Thoracic aorta (tissue), 2 donors: ENCODE results near the gene TMEM238L. TPM values are rescaled to one million over a fixed set of nuclear protein-coding genes. Genes with fewer than 3 reads are reported as not detected.

Experiments used
- ATAC-seq: fragments of 150-250 bp; one replicate; pipeline ENCODE4 v1.8.0; 2017; ENCODE audit warnings: low read depth; ENCODE audit not compliant: insufficient number of reproducible peaks, low FRiP score
- DNase-seq: peaks from one replicate; pipeline ENCODE4 v3.0.0-alpha.2; 2020; ENCODE audit warnings: low spot score
- H3K27ac ChIP-seq, 2 donors: fragments of 200-600 bp; sonication (generic); 1 replicate in 1 of 2; 2 replicates in 1 of 2; pipeline ENCODE4 v1.5.1; 2016; ENCODE audit warnings: mild to moderate bottlenecking in 2 of 2, moderate library complexity in 2 of 2
- H3K27me3 ChIP-seq: fragments of 200-600 bp; sonication (generic); replicated peaks from 2 replicates; pipeline ENCODE4 v1.6.0; 2016; ENCODE audit warnings: mild to moderate bottlenecking; ENCODE audit not compliant: insufficient read depth
- H3K36me3 ChIP-seq: fragments of 200-600 bp; sonication (generic); one replicate; pipeline ENCODE4 v1.5.1; 2016
- H3K4me1 ChIP-seq, 2 donors: fragments of 200-600 bp; sonication (generic); 1 replicate in 1 of 2; 2 replicates in 1 of 2; pipeline versions ENCODE4 v1.5.1 to v1.6.0; 2016; ENCODE audit warnings: low read depth in 2 of 2, mild to moderate bottlenecking in 1 of 2; ENCODE audit not compliant: control insufficient read depth in 1 of 2
- H3K4me3 ChIP-seq: fragments of 200-600 bp; sonication (generic); 2 replicates; pipeline ENCODE4 v1.5.1; 2016; ENCODE audit warnings: mild to moderate bottlenecking
- H3K9me3 ChIP-seq: fragments of 200-600 bp; sonication (generic); 2 replicates; pipeline ENCODE4 v1.5.1; 2016
- total RNA-seq, 2 donors: library from RNA; depleted of rRNA; stranded (reverse); fragments of >200 nt; gene quantifications; one replicate each; pipeline versions ENCODE4 v1.1.0 to v1.2.3, GENCODE V29; 2016
- TF ChIP-seq, protein P1 (sequence below): fragments of 200-600 bp; sonication (generic); IDR thresholded peaks from one replicate; pipeline ENCODE4 v1.5.1; 2019; ENCODE audit warnings: antibody characterized with exemption

The TMEM238L gene
- total RNA-seq, 2 donors from 2014 or later: not detected

DNA sequence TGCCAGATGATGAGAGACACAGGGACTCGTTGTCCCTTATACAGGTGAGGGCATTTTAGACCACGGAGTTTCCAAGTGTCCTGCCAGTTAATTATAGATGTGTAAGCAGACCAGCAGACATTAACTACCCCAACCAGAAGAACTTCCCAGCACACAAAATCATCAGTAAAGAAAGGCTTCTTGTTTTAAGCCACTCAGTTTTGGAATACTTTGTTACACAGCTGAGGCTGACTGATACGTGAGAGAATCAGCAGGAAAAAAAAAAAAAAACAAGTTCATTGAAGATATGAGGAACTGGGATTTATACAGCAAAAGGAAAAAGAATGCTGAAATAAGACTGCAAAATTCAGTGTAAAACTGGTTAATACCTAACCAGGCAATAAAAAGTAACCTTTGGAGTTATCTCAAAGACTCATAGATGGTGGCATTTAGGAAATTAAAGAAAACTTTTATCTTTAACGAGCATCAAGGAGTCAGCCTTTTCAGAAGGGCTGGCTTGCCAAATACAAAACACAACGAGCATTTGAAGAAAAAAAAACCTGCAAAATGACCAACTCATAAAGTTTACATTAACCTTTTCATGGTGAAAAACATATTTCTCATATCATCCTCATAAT, 28.1 kb downstream of the TMEM238L start:
- no peaks in the 10 kb centered on the region for H3K36me3 ChIP-seq
- no peaks in the 10 kb centered on the region for H3K27me3 ChIP-seq
- H3K9me3 ChIP-seq: peaks cover 5% of the 10 kb centered on the region
- H3K4me3 ChIP-seq: no peak overlapping the region
- H3K27ac ChIP-seq: no peak overlapping the region
- ATAC-seq (no peak), DNase-seq (no peak)
- no peaks in the 10 kb centered on the region for H3K4me1 ChIP-seq
- TF ChIP-seq, protein P1, sequence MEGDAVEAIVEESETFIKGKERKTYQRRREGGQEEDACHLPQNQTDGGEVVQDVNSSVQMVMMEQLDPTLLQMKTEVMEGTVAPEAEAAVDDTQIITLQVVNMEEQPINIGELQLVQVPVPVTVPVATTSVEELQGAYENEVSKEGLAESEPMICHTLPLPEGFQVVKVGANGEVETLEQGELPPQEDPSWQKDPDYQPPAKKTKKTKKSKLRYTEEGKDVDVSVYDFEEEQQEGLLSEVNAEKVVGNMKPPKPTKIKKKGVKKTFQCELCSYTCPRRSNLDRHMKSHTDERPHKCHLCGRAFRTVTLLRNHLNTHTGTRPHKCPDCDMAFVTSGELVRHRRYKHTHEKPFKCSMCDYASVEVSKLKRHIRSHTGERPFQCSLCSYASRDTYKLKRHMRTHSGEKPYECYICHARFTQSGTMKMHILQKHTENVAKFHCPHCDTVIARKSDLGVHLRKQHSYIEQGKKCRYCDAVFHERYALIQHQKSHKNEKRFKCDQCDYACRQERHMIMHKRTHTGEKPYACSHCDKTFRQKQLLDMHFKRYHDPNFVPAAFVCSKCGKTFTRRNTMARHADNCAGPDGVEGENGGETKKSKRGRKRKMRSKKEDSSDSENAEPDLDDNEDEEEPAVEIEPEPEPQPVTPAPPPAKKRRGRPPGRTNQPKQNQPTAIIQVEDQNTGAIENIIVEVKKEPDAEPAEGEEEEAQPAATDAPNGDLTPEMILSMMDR: no peak

DNA sequence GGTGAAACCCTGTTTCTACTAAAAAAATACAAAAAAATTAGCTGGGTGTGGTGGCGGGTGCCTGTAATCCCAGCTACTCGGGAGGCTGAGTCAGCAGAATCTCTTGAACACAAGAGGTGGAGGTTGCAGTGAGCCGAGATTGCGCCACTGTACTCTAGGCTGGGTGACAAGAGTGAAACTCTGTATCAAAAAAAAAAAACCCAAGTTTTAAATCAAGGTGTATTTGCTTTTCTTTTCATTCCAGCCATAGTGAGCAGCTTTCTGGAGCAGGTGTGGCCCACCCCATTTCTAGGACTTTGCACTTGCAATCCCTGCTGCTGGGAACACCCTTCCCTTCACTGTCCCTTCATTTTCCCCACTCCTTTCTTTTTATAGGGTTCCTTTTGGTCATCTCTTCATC, 28.8 kb downstream of the TMEM238L start:
- Histone ChIP-seq H3K9me3 (peaks cover 5% of the 10 kb centered on the region), H3K27me3 (no peaks in the 10 kb centered on the region), H3K4me3 (no peak overlapping the region), H3K4me1 (no peaks in the 10 kb centered on the region), H3K27ac (no peak overlapping the region), H3K36me3 (no peaks in the 10 kb centered on the region)
- DNase-seq (no peak), ATAC-seq (no peak)
- TF ChIP-seq, protein P1: no peak

DNA sequence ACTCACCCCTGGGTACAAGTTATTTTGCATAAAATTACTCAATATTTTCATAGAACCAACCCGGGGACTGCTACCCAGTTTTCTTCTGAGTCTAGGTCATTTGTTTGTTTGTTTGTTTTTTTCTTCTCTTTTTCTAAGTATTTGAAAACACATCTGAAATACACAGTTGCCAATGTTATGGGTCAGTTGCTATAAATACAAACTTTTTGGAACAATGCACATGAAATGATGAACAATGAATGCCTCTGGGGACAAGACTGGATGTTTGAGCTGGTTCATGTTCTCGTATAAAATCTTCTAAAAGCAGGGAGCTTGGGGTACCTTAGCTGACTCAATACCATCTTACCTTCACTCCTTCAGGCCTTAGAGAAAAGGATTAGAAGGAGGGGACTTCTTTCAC, 30.5 kb downstream of the TMEM238L start:
- H3K27me3 ChIP-seq: no peaks in the 10 kb centered on the region
- ATAC-seq: no peak
- TF ChIP-seq, protein P1: no peak
- peaks cover 5% of the 10 kb centered on the region for H3K9me3 ChIP-seq
- no peaks in the 10 kb centered on the region for H3K4me1 ChIP-seq
- H3K4me3 ChIP-seq: no peak overlapping the region
- DNase-seq: no peak
- H3K27ac ChIP-seq: no peak overlapping the region
- no peaks in the 10 kb centered on the region for H3K36me3 ChIP-seq

DNA sequence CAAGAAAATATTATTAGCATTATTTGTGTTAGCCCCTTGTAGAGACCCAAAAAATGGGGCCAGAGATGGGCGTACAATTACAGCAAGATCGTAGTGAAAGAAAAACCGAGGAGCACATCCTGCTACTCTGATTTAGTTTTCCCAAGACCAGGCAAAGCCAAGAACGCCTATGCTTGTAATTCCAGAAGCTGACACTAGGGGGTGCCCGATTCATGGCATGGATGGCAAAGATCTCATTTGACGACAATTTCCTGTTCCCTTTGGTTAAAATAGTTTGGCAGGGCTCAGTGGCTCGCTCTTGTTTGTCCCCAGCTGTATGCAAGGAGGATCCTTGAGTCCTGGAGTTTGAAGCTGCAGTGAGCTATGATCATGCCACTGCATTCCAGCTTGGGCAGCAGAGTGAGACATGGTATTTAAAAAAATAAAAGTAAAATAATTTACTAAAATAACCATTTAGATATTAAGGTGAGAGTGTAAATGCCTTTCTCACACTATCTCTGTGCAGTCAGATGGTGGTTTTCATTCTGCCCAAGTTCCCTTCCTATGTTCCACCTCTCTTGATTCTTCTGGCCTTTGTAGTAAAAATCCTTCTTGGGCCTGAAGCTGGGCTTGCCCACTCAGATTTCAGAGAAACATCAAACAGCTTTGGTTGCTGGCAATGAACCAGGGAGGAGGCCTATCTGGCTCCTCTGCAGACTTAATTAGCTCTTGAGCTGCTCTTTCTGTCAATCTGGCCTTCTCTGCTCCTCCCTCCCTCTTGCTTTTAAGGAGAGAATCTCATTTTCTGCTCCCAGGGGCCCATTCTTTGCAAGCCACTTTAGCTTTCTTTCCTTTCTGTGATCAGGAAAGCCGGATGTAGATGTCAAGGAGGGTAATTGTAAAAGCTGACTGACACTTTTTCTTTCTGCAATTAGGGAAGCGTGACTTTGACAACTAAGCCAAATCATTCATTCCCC, 31.2 kb downstream of the TMEM238L start:
- Histone ChIP-seq H3K27ac (no peak overlapping the region), H3K36me3 (no peaks in the 10 kb centered on the region), H3K27me3 (no peaks in the 10 kb centered on the region), H3K9me3 (peaks cover 5% of the 10 kb centered on the region), H3K4me1 (no peaks in the 10 kb centered on the region), H3K4me3 (no peak overlapping the region)
- ATAC-seq (no peak), DNase-seq (no peak)
- TF ChIP-seq, protein P1: peak; percentile 25

DNA sequence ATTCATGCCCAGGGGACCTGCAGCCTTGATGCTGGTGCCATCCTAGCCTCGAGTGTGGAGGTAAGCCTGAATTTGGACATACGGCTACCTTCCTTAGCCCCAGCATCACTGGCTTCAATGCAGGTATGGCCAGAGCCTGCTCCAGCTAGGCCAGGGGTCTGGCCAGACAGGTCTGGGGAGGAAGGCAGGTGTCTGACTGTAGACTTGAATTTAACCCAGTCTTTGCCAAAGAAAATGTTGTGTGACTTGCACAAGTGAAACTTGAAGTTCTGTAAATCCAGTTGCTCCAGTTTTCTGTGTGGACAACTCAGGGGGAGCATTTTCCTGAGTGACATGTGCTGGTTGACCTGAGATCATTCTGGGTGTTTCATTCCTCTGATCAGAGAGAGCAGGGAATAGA, 32.8 kb downstream of the TMEM238L start:
- Histone ChIP-seq H3K27ac (no peak overlapping the region), H3K9me3 (peaks cover 5% of the 10 kb centered on the region), H3K27me3 (no peaks in the 10 kb centered on the region), H3K4me1 (no peaks in the 10 kb centered on the region), H3K36me3 (no peaks in the 10 kb centered on the region), H3K4me3 (no peak overlapping the region)
- DNase-seq (no peak), ATAC-seq (no peak)
- TF ChIP-seq, protein P1: no peak
